Right renal cortex interstitium (tissue), 3 donors: Measurements from ENCODE around the gene BPIFA2. TPM values are rescaled to one million over a fixed set of nuclear protein-coding genes. Genes with fewer than 3 reads are reported as not detected.
A peak's percentile ranks its signal among the peaks of the same experiment; 100 is the strongest.

Experiments
- DNase-seq, 3 donors: peaks; one replicate each; pipeline ENCODE4 v3.0.0-alpha.2; 2013; ENCODE audit warnings: low read depth in 3 of 3, low spot score in 2 of 3
- polyA plus RNA-seq, 3 donors: library from polyadenylated mRNA; unstranded; fragments of 120-200 nt; gene quantifications; one replicate each; pipeline ENCODE4 v1.2.1, GENCODE V29; 2013; ENCODE audit not compliant: insufficient read length in 3 of 3

BPIFA2 gene
- polyA plus RNA-seq, 3 donors, result 0.17 TPM; not detected in 2

DNA sequence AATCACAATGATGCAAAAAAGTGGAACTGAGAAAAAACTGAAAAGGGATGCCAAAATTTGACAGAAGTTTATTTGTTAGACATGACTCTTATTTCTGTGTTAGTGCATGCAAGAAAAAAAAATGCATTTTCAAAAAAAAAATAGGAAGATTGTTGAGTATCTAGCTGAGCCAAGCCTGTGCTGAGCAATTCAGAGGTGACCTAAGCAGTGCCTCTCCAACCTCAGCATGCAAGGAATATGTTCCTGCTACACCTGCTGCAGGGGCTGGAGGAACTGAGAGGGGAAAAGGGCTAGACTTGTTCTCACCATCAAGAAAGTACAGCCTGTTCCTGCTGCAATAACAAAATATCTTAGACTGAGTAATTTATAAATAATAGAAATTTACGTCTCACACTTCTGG, 24.0 kb downstream of the BPIFA2 start:
- no peak for DNase-seq

DNA sequence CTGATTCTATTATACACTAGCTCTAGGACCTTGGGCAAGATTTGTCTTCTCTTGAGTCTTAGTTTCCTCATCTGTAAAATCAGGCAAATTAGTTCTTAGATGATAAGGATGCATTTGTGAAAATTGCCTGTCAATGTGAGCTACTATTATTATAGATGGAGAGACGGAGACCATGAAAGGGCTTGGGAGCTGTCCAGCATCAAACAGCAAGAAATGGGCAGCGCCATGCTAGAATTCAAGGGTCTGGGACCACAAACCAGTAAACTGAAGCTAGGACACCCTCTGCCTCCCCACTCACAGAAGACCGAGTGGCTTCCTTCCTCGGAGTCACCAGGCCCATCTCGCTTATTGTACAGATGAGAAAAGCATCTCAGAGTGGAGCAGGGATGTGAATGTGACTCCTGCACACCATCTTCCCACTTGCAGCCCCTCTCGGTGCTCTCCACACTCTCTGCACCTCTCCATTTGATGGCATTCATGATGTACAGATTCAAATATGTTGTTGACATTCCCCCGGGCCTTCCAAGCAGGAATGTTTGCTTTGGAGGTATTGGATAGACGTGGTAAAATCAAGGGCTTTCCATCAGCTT, 25.0 kb downstream of the BPIFA2 start:
- peak in 1 of 3 donors; percentile 6 for DNase-seq

DNA sequence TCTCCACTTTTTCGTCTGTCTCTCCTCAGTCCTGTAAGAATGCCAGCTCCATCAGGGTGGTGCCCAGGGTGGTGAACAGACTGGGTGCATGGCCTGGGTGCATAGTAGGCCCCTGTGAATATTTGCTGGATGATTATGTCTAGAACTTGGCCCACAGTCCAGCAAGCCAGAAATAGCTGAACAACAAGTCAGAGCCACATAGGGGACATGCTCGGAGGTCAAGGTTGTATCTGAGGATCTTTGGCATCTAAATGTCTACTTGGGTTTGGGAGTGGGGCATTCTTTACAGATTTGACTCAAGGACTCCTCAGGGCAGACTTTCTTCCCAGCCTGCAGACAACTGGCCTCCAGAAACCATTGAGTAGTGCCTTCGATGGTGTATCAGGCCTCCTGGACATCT, 31.1 kb downstream of the BPIFA2 start:
- no peak for DNase-seq

DNA sequence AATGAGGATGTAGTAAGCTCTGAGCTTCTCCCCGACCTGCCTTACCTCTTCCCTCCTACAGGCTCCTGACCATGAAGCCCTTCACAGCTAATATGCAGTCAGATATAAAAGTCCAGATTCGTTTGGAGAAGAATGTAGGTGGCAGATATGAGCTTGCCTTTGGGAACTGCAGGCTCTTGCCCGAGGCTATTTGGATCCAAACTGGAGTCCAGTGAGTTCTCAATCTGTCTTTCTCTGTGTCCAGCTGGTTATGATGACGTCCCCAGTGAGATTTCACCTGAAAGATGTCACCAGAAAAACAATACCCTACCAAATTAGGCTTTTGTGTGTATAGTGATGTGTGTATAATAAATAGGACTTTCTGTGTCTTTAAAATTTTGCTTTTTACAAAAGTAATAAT, 34.5 kb downstream of the BPIFA2 start:
- no peak for DNase-seq

DNA sequence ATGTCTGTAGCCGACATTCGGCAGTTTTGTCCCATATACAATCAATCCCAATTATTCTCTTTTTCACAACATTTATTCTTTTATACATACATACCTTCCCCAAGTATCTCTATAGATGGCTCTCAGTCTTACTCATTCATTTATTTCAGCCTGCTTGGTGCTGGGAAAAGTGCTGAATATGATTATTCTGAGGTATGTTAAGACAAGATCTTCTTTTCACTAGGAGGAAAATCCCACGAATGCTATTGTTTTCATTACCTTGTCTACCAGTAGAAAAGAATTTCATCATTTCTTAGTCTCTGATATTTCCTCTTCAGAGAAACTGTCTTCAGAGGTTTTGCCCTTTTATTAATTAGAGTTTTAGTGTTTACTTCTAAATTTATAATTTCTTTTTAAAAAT, 35.5 kb downstream of the BPIFA2 start:
- no peak for DNase-seq

DNA sequence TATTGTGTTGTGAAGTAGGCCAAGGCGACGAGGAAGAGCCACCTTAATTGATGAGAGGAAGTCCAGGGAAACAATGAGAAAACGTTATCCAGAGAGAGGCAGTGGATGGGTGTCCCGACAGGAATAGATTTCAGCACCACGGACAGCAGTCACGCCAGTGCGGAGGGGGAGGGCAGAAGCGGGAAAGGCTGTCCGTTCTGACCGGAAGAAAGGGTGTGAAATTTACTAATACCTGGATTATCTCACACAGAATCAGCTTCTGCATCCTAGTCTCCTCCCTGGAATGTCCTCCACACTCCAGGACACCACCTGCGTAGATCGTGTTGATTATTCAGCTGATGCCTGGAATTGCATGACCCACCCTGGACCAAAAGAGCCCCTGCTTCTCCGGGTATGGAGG, 41.8 kb downstream of the BPIFA2 start:
- peak; percentile 57 to 76 (median 66) for DNase-seq

DNA sequence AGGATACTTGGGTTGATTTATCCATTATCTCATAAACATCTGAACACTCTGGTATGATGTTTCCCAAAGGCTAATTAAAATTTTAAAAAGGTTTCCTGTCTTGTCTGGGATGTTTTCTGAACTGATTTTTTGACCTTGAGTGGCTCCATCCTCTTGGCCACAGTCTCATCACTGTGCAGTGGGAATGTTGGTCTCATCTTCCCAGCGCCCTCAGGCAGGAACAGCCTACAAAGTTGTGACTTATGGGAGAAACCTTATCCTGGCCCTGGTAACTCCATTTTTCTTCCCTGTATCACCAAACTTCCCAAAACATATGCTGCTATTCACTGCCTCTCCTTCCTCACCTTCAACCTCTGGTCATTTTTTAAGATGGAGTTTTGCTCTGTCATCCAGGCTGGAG, 42.4 kb downstream of the BPIFA2 start:
- DNase-seq, result no peak

DNA sequence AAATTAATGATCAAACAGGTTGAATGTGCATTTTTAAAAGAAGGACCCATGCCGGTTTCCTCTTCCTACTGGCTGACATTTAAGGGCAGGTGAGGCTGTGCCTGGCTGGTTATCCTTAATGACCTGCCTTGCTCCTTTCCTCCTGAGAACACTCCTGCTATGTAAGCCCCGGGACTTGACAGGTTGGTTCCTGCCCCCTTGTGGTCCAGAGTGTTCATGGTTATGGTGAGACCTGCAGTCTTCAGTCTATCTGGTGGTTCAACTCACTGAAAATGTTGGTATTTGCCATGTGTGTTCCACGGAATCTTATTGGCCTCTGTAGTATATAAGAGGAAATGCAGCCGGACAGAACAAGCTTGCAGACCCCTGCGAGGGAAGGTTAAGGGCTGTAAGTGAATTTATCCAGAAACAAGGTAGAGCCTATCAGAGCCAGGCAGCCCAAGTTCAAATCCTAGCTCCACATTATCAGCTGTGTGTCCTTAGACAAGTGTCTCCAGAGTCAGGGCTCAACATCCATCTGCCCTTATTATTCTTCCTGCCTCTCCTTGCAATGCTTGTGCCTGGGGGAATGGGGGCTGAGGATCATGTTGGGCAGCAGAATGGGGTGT, 44.0 kb downstream of the BPIFA2 start:
- peak in 2 of 3 donors; percentile 19 to 39 for DNase-seq

DNA sequence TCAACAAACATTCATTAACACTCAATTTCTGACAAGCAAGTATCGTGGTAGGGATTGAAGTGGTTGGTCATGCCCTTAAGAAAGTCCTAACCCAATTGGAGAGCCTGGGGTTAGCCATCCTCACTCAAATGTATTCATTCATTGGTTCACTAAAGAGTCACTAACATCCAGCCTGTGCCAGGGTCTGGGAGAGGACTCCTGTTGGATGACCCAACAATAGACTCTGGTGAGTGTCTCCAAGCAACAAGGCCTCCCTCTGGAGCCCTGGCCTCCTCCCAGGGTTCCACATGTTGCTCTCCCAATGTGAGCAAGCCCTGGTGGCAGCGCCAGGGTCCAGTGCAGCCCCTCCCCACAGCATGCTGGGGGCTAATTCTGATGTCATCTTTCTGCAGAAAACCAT, 49.1 kb downstream of the BPIFA2 start, which contains the start of gene BPIFA3:
BPIFA3 (plus strand) TSS at position 301 of the 400 bp plus-strand sequence. CDS start 185 bp downstream, outside the sequence.
- DNase-seq, result no peak

DNA sequence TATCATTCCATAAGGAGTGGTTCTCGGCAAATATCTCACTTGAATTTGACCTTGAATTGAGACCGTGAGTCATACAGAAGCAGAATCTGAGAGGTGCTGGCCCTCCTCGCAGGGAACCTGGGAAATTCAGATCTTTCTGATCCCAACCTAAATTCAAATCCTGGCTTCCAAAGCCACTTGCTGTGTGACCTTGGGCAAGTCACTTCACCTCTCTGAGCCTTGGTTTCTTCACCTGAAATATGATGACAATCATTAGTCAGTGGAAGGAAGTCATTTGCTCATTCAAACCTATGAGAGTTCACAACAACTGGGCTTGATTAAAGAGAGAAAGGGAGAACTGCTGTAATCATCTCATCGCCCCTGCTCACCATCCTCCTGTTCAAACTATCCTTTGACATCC, 56.4 kb downstream of the BPIFA2 start:
- no peak for DNase-seq

DNA sequence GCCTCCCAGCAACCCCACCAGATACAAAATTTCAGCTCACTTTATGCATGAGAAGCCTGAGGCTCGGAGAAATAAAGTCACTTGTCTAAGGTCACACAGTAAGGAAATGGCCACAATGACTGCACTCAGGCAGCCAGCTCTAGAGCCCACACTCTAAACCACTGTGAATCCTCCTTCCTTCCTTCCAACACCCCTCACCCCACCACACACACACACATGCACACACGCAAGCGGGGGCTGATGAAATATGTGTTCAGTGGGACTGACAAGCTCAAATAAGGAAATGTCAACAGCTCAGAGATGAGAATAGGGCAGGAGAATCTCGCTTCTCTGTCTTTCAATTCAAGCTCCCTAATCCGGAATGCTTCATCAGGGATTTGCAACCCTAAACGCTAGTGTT, 61.9 kb downstream of the BPIFA2 start:
- no peak for DNase-seq

Other genes with a start within 250 kb of the BPIFA2 start
- not detected for gene SUN5, start 163.7 kb upstream of the BPIFA2 start, polyA plus RNA-seq
- gene BPIFB2, start 160.5 kb upstream of the BPIFA2 start, polyA plus RNA-seq, result not detected
- gene BPIFB6, start 136.5 kb upstream of the BPIFA2 start, polyA plus RNA-seq, result not detected
- gene BPIFB3, start 114.3 kb upstream of the BPIFA2 start, polyA plus RNA-seq, result not detected
- gene BPIFB4, start 88.5 kb upstream of the BPIFA2 start, polyA plus RNA-seq, result not detected
- not detected for gene BPIFA3, start 49.2 kb downstream of the BPIFA2 start, polyA plus RNA-seq
- not detected for gene BPIFA1, start 67.8 kb downstream of the BPIFA2 start, polyA plus RNA-seq
- gene BPIFB1, start 115.1 kb downstream of the BPIFA2 start, polyA plus RNA-seq, result not detected
- 10 to 100 TPM; 28.9 to 37.9 (median 37.1) TPM for gene CDK5RAP1, start 233.4 kb downstream of the BPIFA2 start, polyA plus RNA-seq